Motor neuron (in vitro differentiated cells): ENCODE data around the gene RPGRIP1L. TPM values are rescaled to one million over a fixed set of nuclear protein-coding genes. Genes with fewer than 3 reads are reported as not detected.

ENCODE experiments used
- ATAC-seq, 8 experiments: fragments of 200-7000 bp; cut with Tn5 transposase; replicated peaks in 6 of 8; 2 replicates each; pipeline ENCODE4 v1.8.0; 2021; ENCODE audit warnings: mild to moderate bottlenecking in 8 of 8, moderate library complexity in 8 of 8
- H3K27ac ChIP-seq, 2 donors: fragments of 250-450 bp; sonication (Bioruptor Pico); 2 replicates each; pipeline ENCODE4 v1.9.0; 2021; ENCODE audit warnings: antibody characterized with exemption in 2 of 2, mild to moderate bottlenecking in 2 of 2, moderate library complexity in 1 of 2
- H3K4me1 ChIP-seq, 2 donors: fragments of 250-450 bp; sonication (Bioruptor Pico); replicated peaks in 1 of 2; 2 replicates each; pipeline ENCODE4 v1.6.1; 2021; ENCODE audit warnings: antibody characterized with exemption in 2 of 2, mild to moderate bottlenecking in 2 of 2, moderate library complexity in 1 of 2
- H3K4me3 ChIP-seq, 5 donors: fragments of 250-450 bp; sonication (Bioruptor Pico); 2 replicates each; pipeline ENCODE4 v1.9.0; 2021; ENCODE audit warnings: antibody characterized with exemption in 5 of 5, mild to moderate bottlenecking in 5 of 5, moderate library complexity in 4 of 5
- WGBS, 10 experiments: fragments of 450-650 bp; shearing (Covaris generic); methylation state at CpG; one replicate each; pipeline ENCODE4 v1.0.0; 2022; 5-methylcytosine and 5-hydroxymethylcytosine counted together
- in situ Hi-C, 9 experiments: fragments of 400-800 bp; cut with MboI; loops; one replicate each; pipeline ENCODE4 v1.15.0; 2021; ENCODE audit warnings: low sequenced_read_pairs in 9 of 9, low pct_unique_long_range_greater_than_20kb in 2 of 9; ENCODE audit not compliant: unreplicated experiment in 9 of 9
- total RNA-seq, 8 experiments: library from RNA; unstranded; fragments of 300-600 nt; gene quantifications; 2 replicates each; pipeline versions ENCODE4 v1.2.3 to v1.2.4, GENCODE V29; 2022

RPGRIP1L gene
- total RNA-seq, 8 experiments from 2014 or later: 9.2 to 27.5 (median 18.4) TPM

DNA sequence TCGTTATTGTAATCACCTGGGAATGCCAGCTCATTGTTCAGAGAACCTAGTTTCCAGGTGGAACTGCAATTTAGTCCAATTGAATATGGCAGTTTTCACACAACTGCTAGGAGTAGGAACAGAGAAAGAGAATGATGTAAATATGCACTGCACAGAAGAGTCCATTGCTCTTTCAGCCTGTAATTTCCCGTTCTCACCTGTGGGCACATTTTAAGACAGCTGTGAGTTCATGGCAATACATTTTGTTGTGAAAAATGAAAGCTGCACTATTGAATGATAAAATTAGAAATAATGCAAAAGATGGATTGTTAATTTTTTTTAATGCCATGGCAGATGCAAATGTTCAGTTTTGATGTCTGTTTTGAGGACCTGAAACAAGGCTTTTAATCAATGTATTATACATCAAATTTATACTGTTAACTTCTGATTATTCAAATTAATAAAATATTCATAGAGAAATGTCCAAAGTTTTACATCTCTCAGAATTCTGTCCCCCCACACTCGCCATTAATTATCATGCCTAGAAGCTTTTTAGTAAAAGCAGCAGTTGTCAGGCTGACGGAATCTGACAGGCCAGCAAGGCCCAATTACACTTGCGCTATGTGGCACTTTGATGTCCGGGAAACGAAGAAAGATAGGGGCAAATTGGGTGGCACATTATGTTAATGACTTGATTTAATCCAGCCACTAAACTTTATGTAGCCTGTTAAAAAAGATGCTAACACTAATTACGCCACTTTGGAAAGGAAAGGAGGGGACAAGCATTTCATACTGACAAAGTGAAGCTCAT is 72.2 kb downstream of the RPGRIP1L start:
- in situ Hi-C loops: no loop called here
- ATAC-seq: no peak
- WGBS, 10 experiments: 60 to 96% (median 91%) methylated on average over 2 to 8 of the region's 8 CpGs

DNA sequence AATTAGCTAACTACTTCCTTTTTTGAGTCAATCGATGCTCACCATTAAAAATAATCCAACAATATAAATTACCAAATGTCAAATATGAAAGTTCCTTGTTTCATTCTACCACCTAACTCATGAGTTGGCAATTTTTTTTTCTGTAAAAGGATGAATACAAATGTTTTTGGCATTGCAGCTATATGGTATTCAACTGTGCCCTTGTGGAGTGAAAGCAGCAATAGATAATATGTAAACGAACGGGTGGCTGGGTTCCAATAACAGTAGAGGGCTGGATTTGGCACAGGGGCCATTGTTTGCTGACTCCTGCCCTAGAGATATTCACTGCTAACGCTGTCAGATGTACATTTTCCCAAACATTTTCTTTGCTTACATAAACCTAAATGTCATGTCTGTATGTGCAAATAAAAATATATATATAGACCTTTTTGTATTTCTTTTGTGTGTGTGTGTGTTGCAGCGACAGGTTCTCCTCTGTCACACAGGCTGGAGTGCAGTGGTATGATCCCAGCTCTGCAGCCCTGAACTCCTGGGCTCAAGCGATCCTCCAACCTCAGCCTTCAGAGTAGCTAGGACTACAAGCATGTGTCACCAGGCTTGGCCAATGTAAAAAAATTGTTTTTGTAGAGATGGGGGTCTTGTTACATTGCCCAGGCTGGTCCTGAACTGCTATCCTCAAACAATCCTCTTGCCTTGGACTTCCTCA is 73.9 kb downstream of the RPGRIP1L start:
- in situ Hi-C loops: no loop called here
- Histone ChIP-seq H3K4me3 (no peak overlapping the region), H3K4me1 (peaks cover 0 to 5% of the 10 kb centered on the region in 2 donors), H3K27ac (no peak overlapping the region)
- peak in 1 of 8 experiments; percentile 67 for ATAC-seq
- WGBS, 10 experiments: 65 to 100% (median 86%) methylated on average over 1 to 6 of the region's 6 CpGs

More for the DNA sequence above, 72.2 kb downstream of the RPGRIP1L start:
- peaks cover 0 to 5% of the 10 kb centered on the region in 2 donors for H3K4me1 ChIP-seq
- H3K27ac ChIP-seq: no peak overlapping the region
- no peak overlapping the region for H3K4me3 ChIP-seq

DNA sequence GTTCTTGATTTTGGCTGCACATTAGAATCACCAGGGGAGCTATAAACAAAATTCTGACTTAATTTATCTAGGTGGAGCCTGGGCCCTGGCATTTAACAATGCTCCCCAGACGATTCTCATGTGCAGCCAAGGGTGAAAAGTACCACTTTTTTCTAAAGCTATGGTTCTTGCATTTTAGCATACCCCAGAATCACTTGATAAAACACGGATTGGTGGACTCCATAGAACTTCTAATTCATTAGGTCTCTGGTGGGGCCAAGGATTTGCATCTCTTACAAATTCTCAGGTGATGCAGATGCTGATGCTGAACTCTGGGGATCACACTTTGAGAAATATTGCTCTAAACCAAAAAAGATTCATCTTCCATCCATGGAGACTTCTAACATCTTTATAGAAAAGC is 74.5 kb downstream of the RPGRIP1L start:
- in situ Hi-C loops: no loop called here
- H3K4me3 ChIP-seq: no peak overlapping the region
- peaks cover 0 to 5% of the 10 kb centered on the region in 2 donors for H3K4me1 ChIP-seq
- H3K27ac ChIP-seq: no peak overlapping the region
- WGBS, 10 experiments: 48 to 83% (median 68%) methylated on average over 1 to 2 of the region's 2 CpGs; no CpG with 5 or more reads in 2 of the 10 experiments
- ATAC-seq: no peak

DNA sequence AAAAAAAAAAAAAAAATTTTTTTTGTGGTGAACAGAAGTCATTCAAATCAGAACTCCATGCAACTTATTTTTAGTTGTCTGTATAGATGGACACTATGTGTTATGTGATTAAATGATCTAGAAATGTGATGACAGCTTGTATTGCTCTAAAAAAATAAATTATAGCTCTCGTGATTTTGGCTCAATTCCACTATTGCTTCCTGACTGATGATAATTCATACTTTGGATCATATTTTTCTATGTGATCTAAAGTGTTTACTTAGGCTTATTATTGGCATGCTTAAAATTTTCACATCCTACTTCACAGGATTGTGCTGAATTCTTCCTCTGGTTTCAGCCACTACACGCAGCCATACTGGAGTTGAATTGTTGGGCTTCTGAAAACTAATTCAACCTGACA is 76.8 kb downstream of the RPGRIP1L start:
- no peak overlapping the region for H3K27ac ChIP-seq
- peak in 1 of 8 experiments; percentile 17 for ATAC-seq
- H3K4me1 ChIP-seq: no peaks in the 10 kb centered on the region
- in situ Hi-C loops: no loop called here
- H3K4me3 ChIP-seq: no peak overlapping the region
- 27 to 100% (median 83%) methylated on average over 1 to 2 of the region's 2 CpGs; no CpG with 5 or more reads in 1 of the 10 experiments for WGBS, 10 experiments

DNA sequence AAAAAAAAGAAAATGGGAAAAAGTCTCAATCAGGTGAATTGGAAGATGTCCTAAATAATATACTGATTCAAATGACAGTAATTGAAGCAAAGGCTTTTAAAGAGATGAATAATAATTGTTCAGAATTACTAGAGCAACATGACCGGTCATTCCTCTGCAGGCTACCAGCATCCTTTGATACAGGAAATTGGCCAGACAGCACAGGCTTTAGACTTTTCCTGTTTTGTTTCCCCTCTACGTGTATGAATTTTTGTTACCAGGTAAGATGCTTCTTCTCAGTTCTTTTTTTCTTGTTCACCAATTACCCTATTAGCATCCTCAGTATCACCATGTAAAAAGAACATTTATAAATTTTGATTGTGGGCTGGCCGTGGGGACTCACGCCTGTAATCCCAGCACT is 77.5 kb downstream of the RPGRIP1L start:
- no peak overlapping the region for H3K27ac ChIP-seq
- no peaks in the 10 kb centered on the region for H3K4me1 ChIP-seq
- in situ Hi-C loops: no loop called here
- no peak overlapping the region for H3K4me3 ChIP-seq
- WGBS, 10 experiments: 63 to 100% (median 95%) methylated on average over 1 to 4 of the region's 4 CpGs
- ATAC-seq: no peak

DNA sequence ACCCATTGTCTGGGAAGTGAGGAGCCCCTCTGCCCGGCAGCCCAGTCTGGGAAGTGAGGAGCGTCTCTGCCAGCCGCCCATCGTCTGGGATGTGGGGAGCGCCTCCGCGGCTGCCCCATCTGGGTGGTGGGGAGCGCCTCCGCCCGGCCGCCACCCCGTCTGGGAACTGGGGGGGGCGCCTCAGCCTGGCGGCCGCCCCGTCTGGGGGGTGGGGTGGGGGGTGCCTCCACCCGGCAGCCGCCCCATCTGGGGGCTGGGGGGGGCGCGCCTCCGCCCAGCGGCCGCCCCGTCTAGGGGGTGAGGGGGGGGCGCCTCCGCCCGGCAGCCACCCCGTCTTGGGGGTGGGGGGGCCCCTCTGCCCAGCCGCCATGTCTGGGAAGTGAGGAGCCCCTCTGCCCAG is 78.4 kb downstream of the RPGRIP1L start:
- no peak for ATAC-seq

DNA sequence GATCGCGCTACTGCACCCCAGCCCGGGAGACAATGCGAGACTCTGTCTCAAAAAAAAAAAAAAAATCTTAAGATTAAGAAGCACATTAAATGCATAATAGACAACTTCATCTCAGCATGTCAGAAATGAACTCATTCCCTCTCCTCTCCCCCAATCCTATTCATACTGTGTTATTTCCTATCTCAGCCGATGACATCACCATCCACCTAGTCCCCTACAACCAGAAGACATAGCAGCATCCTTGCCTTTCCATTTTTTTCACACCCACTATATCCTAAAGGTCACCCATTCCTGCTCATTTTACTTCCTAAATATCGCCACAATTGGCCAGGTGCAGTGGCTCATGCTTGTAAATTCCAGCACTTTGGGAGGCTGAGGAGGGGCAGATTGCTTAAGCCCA is 81.3 kb downstream of the RPGRIP1L start:
- 84 to 100% (median 100%) methylated on average over 1 to 5 of the region's 6 CpGs; no CpG with 5 or more reads in 1 of the 10 experiments for WGBS, 10 experiments
- peaks cover 0 to 5% of the 10 kb centered on the region in 2 donors for H3K4me1 ChIP-seq

More for the DNA sequence above, 78.4 kb downstream of the RPGRIP1L start:
- Histone ChIP-seq H3K27ac (no peak overlapping the region), H3K4me3 (no peak overlapping the region), H3K4me1 (peaks cover 0 to 5% of the 10 kb centered on the region in 2 donors)
- WGBS, 10 experiments: no CpG with 5 or more reads among the region's 29 CpGs
- in situ Hi-C loops: no loop called here

DNA sequence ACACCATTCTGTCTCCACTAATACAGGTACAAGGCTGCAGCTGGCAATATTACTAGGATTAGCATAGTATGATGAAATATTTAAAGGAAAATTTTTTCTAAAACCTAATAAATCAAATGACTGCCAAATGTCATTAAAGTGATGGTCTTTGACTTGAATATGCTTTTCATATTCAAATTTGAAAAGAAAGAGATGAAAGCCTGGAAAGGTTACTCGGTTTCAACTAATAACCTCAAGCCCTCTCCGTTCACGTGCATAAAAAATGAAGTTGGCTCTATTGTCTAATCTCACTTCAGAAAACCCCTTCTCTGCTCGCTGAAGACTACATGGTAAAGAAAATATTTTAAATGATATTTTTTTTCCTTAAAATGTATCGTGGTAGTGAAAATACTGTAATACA is 83.2 kb downstream of the RPGRIP1L start:
- in situ Hi-C loops: no loop called here
- Histone ChIP-seq H3K4me1 (peaks cover 0 to 5% of the 10 kb centered on the region in 2 donors), H3K27ac (no peak overlapping the region), H3K4me3 (no peak overlapping the region)
- 17 to 90% (median 59%) methylated on average over 2 to 5 of the region's 5 CpGs for WGBS, 10 experiments
- ATAC-seq: no peak

More for the DNA sequence above, 81.3 kb downstream of the RPGRIP1L start:
- in situ Hi-C loops: no loop called here
- no peak overlapping the region for H3K27ac ChIP-seq
- ATAC-seq: peak in 1 of 8 experiments; percentile 39
- no peak overlapping the region for H3K4me3 ChIP-seq

DNA sequence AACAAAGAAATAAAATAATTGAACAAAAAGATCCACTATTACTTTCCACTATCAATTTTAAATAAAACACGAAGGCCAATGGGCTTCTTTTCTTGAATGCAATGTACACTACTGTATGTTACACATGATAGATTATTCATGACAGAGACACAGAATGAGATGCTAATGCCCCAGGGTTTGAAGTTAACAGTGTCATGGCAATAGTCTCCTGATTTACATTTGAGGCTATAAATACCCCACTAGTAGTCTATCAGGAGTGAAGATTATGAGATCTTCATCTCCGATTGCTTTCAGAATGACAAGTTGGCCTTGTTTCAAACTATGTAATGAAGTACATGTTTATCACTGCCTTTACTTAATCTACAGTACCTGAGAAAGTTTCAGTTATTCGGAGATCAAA is 84.4 kb downstream of the RPGRIP1L start:
- Histone ChIP-seq H3K27ac (no peak overlapping the region), H3K4me1 (peaks cover 0 to 5% of the 10 kb centered on the region in 2 donors), H3K4me3 (no peak overlapping the region)
- peak in 6 of 8 experiments; percentile 33 to 85 (median 58) for ATAC-seq
- 61 to 100% (median 87%) methylated on average over 1 to 3 of the region's 3 CpGs for WGBS, 10 experiments
- in situ Hi-C loops: no loop called here

DNA sequence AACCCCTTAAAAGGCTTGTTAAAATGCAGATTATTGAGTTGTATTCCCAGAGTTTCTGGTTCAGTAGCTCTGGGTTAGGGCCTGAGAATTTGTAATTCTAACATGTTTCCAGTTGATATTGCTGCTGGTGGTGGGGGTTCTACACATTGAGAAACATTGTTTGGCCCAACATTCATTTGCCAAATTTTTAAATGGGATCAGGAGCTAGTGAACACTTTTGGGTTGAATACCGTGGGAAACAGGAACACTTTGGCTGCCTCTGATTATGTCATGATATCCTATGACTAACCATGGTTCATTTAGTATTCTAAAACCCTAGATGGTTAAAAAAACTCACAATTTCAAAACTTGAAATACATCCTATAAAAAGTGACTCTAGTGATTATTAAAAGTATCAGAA is 89.3 kb downstream of the RPGRIP1L start:
- no peak overlapping the region for H3K4me3 ChIP-seq
- in situ Hi-C loops: no loop called here
- H3K27ac ChIP-seq: no peak overlapping the region
- ATAC-seq: peak in 1 of 8 experiments; percentile 23
- 13 to 100% (median 67%) methylated on average over 1 of the region's 1 CpG; no CpG with 5 or more reads in 3 of the 10 experiments for WGBS, 10 experiments
- H3K4me1 ChIP-seq: peaks cover 0 to 16% of the 10 kb centered on the region in 2 donors

DNA sequence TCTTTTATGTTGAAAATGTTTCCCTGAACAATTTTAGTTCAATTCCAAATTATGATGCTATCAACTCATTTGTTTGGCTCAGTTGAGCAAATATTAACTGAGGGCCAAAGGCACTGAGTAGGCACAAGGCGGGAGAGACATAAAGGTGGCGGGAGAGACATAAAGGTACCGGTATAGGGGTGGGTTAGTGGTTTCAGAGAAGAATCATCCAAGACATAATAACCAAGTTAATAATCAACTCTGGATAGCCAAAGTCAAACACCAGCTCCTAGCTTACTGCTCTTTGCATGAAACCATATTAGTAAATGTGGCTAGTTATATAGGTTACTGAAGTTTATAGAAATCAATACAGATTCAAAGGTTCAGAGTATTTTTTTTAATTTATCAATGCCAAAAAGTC is 91.7 kb downstream of the RPGRIP1L start:
- 78 to 100% (median 93%) methylated on average over 1 to 3 of the region's 3 CpGs; no CpG with 5 or more reads in 2 of the 10 experiments for WGBS, 10 experiments
- Histone ChIP-seq H3K27ac (no peak overlapping the region), H3K4me3 (no peak overlapping the region), H3K4me1 (peaks cover 0 to 16% of the 10 kb centered on the region in 2 donors)
- ATAC-seq: no peak
- in situ Hi-C loops: no loop called here

DNA sequence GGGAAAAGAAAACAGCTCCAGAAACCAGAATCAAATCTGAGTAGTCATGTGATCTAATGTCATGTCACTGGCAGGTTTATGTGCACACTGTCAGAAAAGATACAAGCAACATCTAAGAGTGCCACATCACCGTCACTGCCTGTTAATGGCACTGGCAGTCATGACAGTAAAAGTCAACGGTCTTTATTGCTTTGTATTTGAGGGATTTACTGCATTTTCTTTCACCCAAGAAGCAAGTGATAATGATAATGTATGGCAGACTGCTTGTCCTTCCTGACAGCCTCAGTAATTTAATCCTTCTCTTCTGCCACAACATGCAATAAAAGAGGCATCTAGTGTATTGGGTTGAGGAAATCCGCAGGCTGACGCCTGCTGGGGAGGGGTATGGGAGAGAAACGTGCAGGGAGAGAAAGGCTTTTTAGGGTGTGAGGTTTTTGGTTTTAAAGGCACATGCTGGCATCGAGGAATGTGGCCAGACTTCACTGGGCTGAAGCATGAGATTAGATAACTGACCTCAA is 92.4 kb downstream of the RPGRIP1L start:
- Histone ChIP-seq H3K27ac (peak overlapping the region; percentile 35 to 63), H3K4me3 (no peak overlapping the region), H3K4me1 (peaks cover 0 to 16% of the 10 kb centered on the region in 2 donors)
- 37 to 100% (median 62%) methylated on average over 1 to 6 of the region's 6 CpGs for WGBS, 10 experiments
- ATAC-seq: peak in 5 of 8 experiments; percentile 75 to 92 (median 79)
- in situ Hi-C loops: no loop called here

DNA sequence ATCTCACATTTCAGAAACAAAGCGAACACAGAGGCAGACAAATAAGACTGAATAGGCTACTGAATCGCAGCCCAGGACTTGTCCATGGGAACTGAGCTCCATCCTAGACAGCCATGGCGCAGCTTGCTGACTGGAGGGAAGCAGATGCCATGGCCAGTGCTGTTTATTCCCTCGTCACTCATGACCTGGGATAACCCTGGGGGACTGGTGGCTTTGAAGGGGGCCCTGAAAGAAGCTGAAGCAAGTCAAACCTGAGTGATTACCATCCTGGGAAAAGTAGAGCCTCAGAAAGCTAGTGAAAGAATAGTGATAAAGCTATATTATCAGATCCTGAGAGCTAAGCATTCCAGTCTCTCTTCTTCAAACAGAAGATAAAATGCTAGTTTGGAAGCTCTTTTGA is 94.1 kb downstream of the RPGRIP1L start:
- peaks cover 0 to 16% of the 10 kb centered on the region in 2 donors for H3K4me1 ChIP-seq
- H3K27ac ChIP-seq: no peak overlapping the region
- H3K4me3 ChIP-seq: no peak overlapping the region
- WGBS, 10 experiments: 73 to 100% (median 82%) methylated on average over 1 to 4 of the region's 4 CpGs; no CpG with 5 or more reads in 3 of the 10 experiments
- in situ Hi-C loops: no loop called here
- ATAC-seq: no peak
